H1 (cell line): ENCODE data around the gene HRH3. TPM values are rescaled to one million over a fixed set of nuclear protein-coding genes. Genes with fewer than 3 reads are reported as not detected.

ENCODE experiments used
- CTCF ChIA-PET: fragments of 300-600 bp; sonication (Branson Sonifier 250); formaldehyde crosslinking; loops from one replicate; lab custom pipeline; 2021; ENCODE audit not compliant: partially characterized antibody; lab: Charles Lee
- POLR2A ChIA-PET: fragments of 300-600 bp; sonication (Branson Sonifier 250); formaldehyde crosslinking; loops from one replicate; lab custom pipeline; 2021; ENCODE audit warnings: inconsistent platforms; ENCODE audit not compliant: partially characterized antibody; lab: Charles Lee
- DNase-seq, 2 experiments: peaks; one replicate each; pipeline versions ENCODE4 v3.0.0 to v3.0.0-alpha.2; 2010 to 2022; ENCODE audit warnings: low spot score in 2 of 2, low read depth in 1 of 2, mixed read lengths in 1 of 2
- FAIRE-seq: peaks from 2 replicates; lab custom pipeline; 2011; peaks lifted over from hg19 to GRCh38; lab: Jason Lieb, UNC
- H2AFZ ChIP-seq: 2 replicates; pipeline ENCODE4 v1.8.1; 2012; ENCODE audit warnings: low read length, inconsistent platforms
- H2AK5ac ChIP-seq: 2 replicates; pipeline ENCODE4 v1.6.1; 2013; ENCODE audit warnings: low read depth, low read length
- H2BK120ac ChIP-seq: replicated peaks from 2 replicates; pipeline ENCODE3; 2013; ENCODE audit warnings: low read depth, low read length, inconsistent platforms
- H2BK12ac ChIP-seq: 2 replicates; pipeline ENCODE4 v1.6.1; 2013; ENCODE audit warnings: low read depth, low read length
- H2BK15ac ChIP-seq: 2 replicates; pipeline ENCODE4 v1.6.1; 2013; ENCODE audit warnings: low read length
- H2BK20ac ChIP-seq: 2 replicates; pipeline ENCODE4 v1.6.1; 2013; ENCODE audit warnings: low read length
- H2BK5ac ChIP-seq: 2 replicates; pipeline ENCODE4 v1.6.1; 2013; ENCODE audit warnings: low read depth, low read length
- H3K14ac ChIP-seq: 2 replicates; pipeline ENCODE4 v1.6.1; 2013; ENCODE audit warnings: inconsistent platforms; ENCODE audit not compliant: insufficient read length
- H3K18ac ChIP-seq: 2 replicates; pipeline ENCODE4 v1.6.1; 2013; ENCODE audit warnings: low read length; ENCODE audit errors: extremely low read depth
- H3K23ac ChIP-seq: 2 replicates; pipeline ENCODE4 v1.6.1; 2013; ENCODE audit warnings: inconsistent platforms; ENCODE audit not compliant: insufficient read length
- H3K23me2 ChIP-seq: 2 replicates; pipeline ENCODE4 v1.6.1; 2013; ENCODE audit warnings: low read depth, low read length
- H3K27ac ChIP-seq: 2 replicates; pipeline ENCODE4 v1.6.1; 2011; ENCODE audit warnings: low read depth, low read length, inconsistent platforms
- H3K27me3 ChIP-seq, 4 experiments: replicated peaks in 1 of 4; 1 replicate in 1 of 4; 2 replicates in 3 of 4; pipeline versions ENCODE4 v1.6.1 to v1.8.1; 2011 to 2013; ENCODE audit warnings: low read length in 3 of 4, mild to moderate bottlenecking in 3 of 4, inconsistent platforms in 2 of 4, mixed read lengths in 2 of 4, moderate library complexity in 1 of 4; ENCODE audit not compliant: control insufficient read depth in 3 of 4, insufficient read depth in 3 of 4; ENCODE audit errors: extremely low read depth in 1 of 4
- H3K36me3 ChIP-seq, 4 experiments: 2 replicates each; pipeline versions ENCODE4 v1.6.1 to v1.8.1; 2011 to 2013; ENCODE audit warnings: mild to moderate bottlenecking in 4 of 4, low read length in 3 of 4, moderate library complexity in 2 of 4, control low read depth in 1 of 4, inconsistent platforms in 1 of 4; ENCODE audit not compliant: insufficient read depth in 4 of 4, control insufficient read depth in 2 of 4
- H3K4ac ChIP-seq: replicated peaks from 2 replicates; pipeline ENCODE3; 2013; ENCODE audit warnings: low read length, low read depth, mixed read lengths, inconsistent platforms; ENCODE audit not compliant: insufficient read length
- H3K4me1 ChIP-seq, 4 experiments: replicated peaks in 1 of 4; 1 replicate in 1 of 4; 2 replicates in 3 of 4; pipeline versions ENCODE4 v1.6.1 to v1.8.1; 2011 to 2013; ENCODE audit warnings: low read length in 3 of 4, inconsistent platforms in 2 of 4, mixed read lengths in 1 of 4; ENCODE audit not compliant: insufficient read depth in 4 of 4, control insufficient read depth in 3 of 4
- H3K4me2 ChIP-seq, 2 experiments: 2 replicates each; pipeline versions ENCODE4 v1.6.1 to v1.8.1; 2011 to 2013; ENCODE audit warnings: low read depth in 2 of 2, low read length in 2 of 2, control low read depth in 1 of 2, inconsistent platforms in 1 of 2, mild to moderate bottlenecking in 1 of 2; ENCODE audit not compliant: insufficient read depth in 1 of 2
- H3K4me3 ChIP-seq, 4 experiments: fragments of 200-600, 300-600 bp in 1 of 4; sonication (generic), shearing (Covaris generic), sonication (Bioruptor Twin) in 1 of 4; 2 replicates each; pipeline versions ENCODE4 v1.5.1 to v1.8.1; 2011 to 2016; ENCODE audit warnings: low read length in 4 of 4, low read depth in 3 of 4, control low read depth in 2 of 4, inconsistent platforms in 2 of 4, mild to moderate bottlenecking in 2 of 4, mixed read lengths in 1 of 4, moderate library complexity in 1 of 4; ENCODE audit not compliant: insufficient read depth in 2 of 4; ENCODE audit errors: extremely low read depth in 1 of 4
- H3K56ac ChIP-seq: replicated peaks from 2 replicates; pipeline ENCODE3; 2013; ENCODE audit warnings: low read depth, mild to moderate bottlenecking, mixed read lengths, low read length, inconsistent platforms; ENCODE audit not compliant: insufficient read length
- H3K79me1 ChIP-seq: 2 replicates; pipeline ENCODE4 v1.6.1; 2013; ENCODE audit warnings: low read depth, low read length, control low read depth
- H3K79me2 ChIP-seq, 2 experiments: 2 replicates each; pipeline versions ENCODE4 v1.6.1 to v1.8.1; 2012 to 2013; ENCODE audit warnings: low read length in 2 of 2, mild to moderate bottlenecking in 2 of 2, inconsistent platforms in 1 of 2; ENCODE audit not compliant: insufficient read depth in 2 of 2, control insufficient read depth in 1 of 2
- H3K9ac ChIP-seq, 4 experiments: replicated peaks in 1 of 4; 1 replicate in 1 of 4; 2 replicates in 3 of 4; pipeline versions ENCODE4 v1.6.1 to v1.8.1; 2011 to 2013; ENCODE audit warnings: low read depth in 3 of 4, low read length in 3 of 4, control low read depth in 2 of 4, mild to moderate bottlenecking in 2 of 4, moderate library complexity in 2 of 4, inconsistent platforms in 1 of 4; ENCODE audit errors: extremely low read depth in 1 of 4
- H3K9me3 ChIP-seq, 2 experiments: 2 replicates each; pipeline versions ENCODE4 v1.6.1 to v1.8.1; 2012 to 2013; ENCODE audit warnings: mild to moderate bottlenecking in 2 of 2, moderate library complexity in 2 of 2, control low read depth in 1 of 2, inconsistent platforms in 1 of 2, low read depth in 1 of 2, low read length in 1 of 2, mixed read lengths in 1 of 2; ENCODE audit not compliant: insufficient read depth in 2 of 2
- H4K20me1 ChIP-seq, 2 experiments: replicated peaks in 1 of 2; 2 replicates each; pipeline versions ENCODE3 to v1.8.1; 2011 to 2013; ENCODE audit warnings: inconsistent platforms in 2 of 2, low read length in 2 of 2, mild to moderate bottlenecking in 1 of 2; ENCODE audit not compliant: insufficient read depth in 2 of 2, control insufficient read depth in 1 of 2
- H4K5ac ChIP-seq: 2 replicates; pipeline ENCODE4 v1.6.1; 2013; ENCODE audit warnings: low read length, low read depth, mixed read lengths, inconsistent platforms; ENCODE audit not compliant: insufficient read length
- H4K8ac ChIP-seq: 2 replicates; pipeline ENCODE4 v1.8.0; 2013; ENCODE audit warnings: mild to moderate bottlenecking, moderate library complexity, low read length, inconsistent platforms; ENCODE audit not compliant: insufficient read depth; ENCODE audit errors: extremely low read depth
- H4K91ac ChIP-seq: replicated peaks from 2 replicates; pipeline ENCODE3; 2013; ENCODE audit warnings: low read length, mixed read lengths, inconsistent platforms; ENCODE audit not compliant: insufficient read length
- BCL11A ChIP-seq, 2 experiments: IDR thresholded peaks; one replicate each; pipeline ENCODE4 v1.6.1; 2011; ENCODE audit warnings: low read depth in 2 of 2, low read length in 2 of 2, mild to moderate bottlenecking in 2 of 2
- CBX8 ChIP-seq: fragments of 300-800, 300-1000 bp; sonication (generic); IDR thresholded peaks from 2 replicates; pipeline ENCODE4 v1.7.1; 2016; ENCODE audit warnings: low read depth, low read length, borderline replicate concordance
- CHD1 ChIP-seq: IDR thresholded peaks from 2 replicates; pipeline ENCODE4 v1.6.1; 2012; ENCODE audit warnings: low read depth, low read length, improper control_type of control experiment
- E2F6 ChIP-seq: IDR thresholded peaks from 2 replicates; pipeline ENCODE4 v1.6.1; 2012; ENCODE audit warnings: inconsistent platforms
- EZH2 ChIP-seq: fragments of 200-600 bp; sonication (generic); IDR thresholded peaks from 2 replicates; pipeline ENCODE4 v1.7.1; 2012; ENCODE audit warnings: low read depth, mild to moderate bottlenecking, moderate library complexity, low read length, inconsistent platforms; ENCODE audit not compliant: severe bottlenecking
- GABPA ChIP-seq: IDR thresholded peaks from 2 replicates; pipeline ENCODE4 v1.6.1; 2011; ENCODE audit warnings: mild to moderate bottlenecking, low read length, moderate library complexity, borderline replicate concordance; ENCODE audit not compliant: insufficient read depth
- HDAC2 ChIP-seq, 2 experiments: fragments of 300-600 bp in 1 of 2; sonication (generic) in 1 of 2; IDR thresholded peaks; 2 replicates each; pipeline ENCODE4 v1.6.1; 2011 to 2012; ENCODE audit warnings: low read depth in 2 of 2, low read length in 2 of 2, mild to moderate bottlenecking in 2 of 2, moderate library complexity in 2 of 2, borderline replicate concordance in 1 of 2, inconsistent platforms in 1 of 2
- KDM1A ChIP-seq: fragments of 200-600, 300-600 bp; sonication (generic); IDR thresholded peaks from 2 replicates; pipeline ENCODE4 v1.7.1; 2016; ENCODE audit warnings: mild to moderate bottlenecking, low read length, borderline replicate concordance
- POLR2A ChIP-seq, 2 experiments: IDR thresholded peaks; 1 replicate in 1 of 2; 2 replicates in 1 of 2; pipeline ENCODE4 v1.6.1; 2011; ENCODE audit warnings: low read depth in 2 of 2, low read length in 2 of 2, mild to moderate bottlenecking in 2 of 2; ENCODE audit errors: control extremely low read depth in 1 of 2
- POLR2AphosphoS5 ChIP-seq: IDR thresholded peaks from 2 replicates; pipeline ENCODE4 v1.6.1; 2011; ENCODE audit warnings: low read depth, low read length
- SUZ12 ChIP-seq: fragments of 200-600 bp; sonication (generic); IDR thresholded peaks from 2 replicates; pipeline ENCODE4 v1.6.1; 2012; ENCODE audit warnings: mild to moderate bottlenecking, inconsistent platforms, low read length, moderate library complexity, mixed read lengths
- TAF1 ChIP-seq: IDR thresholded peaks from 2 replicates; pipeline ENCODE4 v1.6.1; 2011; ENCODE audit warnings: mild to moderate bottlenecking, low read depth, low read length
- TAF7 ChIP-seq: optimal IDR thresholded peaks from 2 replicates; pipeline ENCODE3; 2011; ENCODE audit warnings: low read depth, mild to moderate bottlenecking, inconsistent platforms, low read length, moderate library complexity, borderline replicate concordance
- YY1 ChIP-seq: IDR thresholded peaks from 2 replicates; pipeline ENCODE4 v1.6.1; 2011; ENCODE audit warnings: low read depth, mild to moderate bottlenecking, low read length
- WGBS, 2 experiments: shearing (Covaris generic) in 1 of 2; methylation state at CpG; one replicate each; pipeline versions ENCODE4 v1.1.6 to v1.1.7; 2013 to 2015; ENCODE audit warnings: low lambda C conversion rate in 2 of 2, mixed read lengths in 2 of 2, inconsistent platforms in 1 of 2, low coverage in 1 of 2, missing lambda C conversion rate in 1 of 2; ENCODE audit not compliant: insufficient replicate concordance in 2 of 2, insufficient coverage in 1 of 2, insufficient read length in 1 of 2; ENCODE audit errors: extremely low coverage in 1 of 2, missing lambda C conversion rate in 1 of 2; 5-methylcytosine and 5-hydroxymethylcytosine counted together
- polyA plus RNA-seq, 7 experiments: library from polyadenylated mRNA; depleted of rRNA in 3 of 7; stranded (reverse) in 5 of 7; unstranded in 2 of 7; fragments of >200 nt in 5 of 7; fragments of 200-250 nt in 2 of 7; gene quantifications; 1 replicate in 5 of 7; 2 replicates in 1 of 7; 4 replicates in 1 of 7; pipeline versions ENCODE4 v1.2.1 to v1.2.3, GENCODE V29; 2011 to 2013; ENCODE audit warnings: missing spikeins in 2 of 7, mixed read lengths in 2 of 7
- total RNA-seq: library from RNA; stranded (reverse); fragmentation: NEBNext Ultra II Directional; extraction: Animal tissue kit (Norgen Biotek cat#: 25700); gene quantifications from 2 replicates; pipeline ENCODE4 v1.2.1, GENCODE V29; 2021

The HRH3 gene
- total and polyA plus RNA-seq, 2 of the 8 experiments (the other 6 are each of a cell fraction or from before 2014, with no cell fraction given), result 2.0 to 4.5 TPM

- no peak for FAIRE-seq
- H2AFZ ChIP-seq, result no peak overlapping the region
- no peak for DNase-seq
- no peak overlapping the region for H3K27ac ChIP-seq
- no peak overlapping the region for H3K18ac ChIP-seq
- no peaks in the 10 kb centered on the region for H3K4me1 ChIP-seq
- H2BK15ac ChIP-seq, result no peak overlapping the region
- H2BK12ac ChIP-seq, result no peak overlapping the region
- ChIA-PET CTCF (interaction anchor here (0.8 to 1.1 kb wide), 3 partner anchors 12 to 256 kb away, joined by 3 to 4 read pairs (median 3); no protein-coding TSS in a partner anchor), POLR2A (interaction anchor here (0.6 kb wide), 1 partner anchor 121 kb away, joined by 4 read pairs; no protein-coding TSS in a partner anchor)
- peaks cover 4 to 9% of the 10 kb centered on the region in 2 experiments for H4K20me1 ChIP-seq
- H3K23ac ChIP-seq, result no peak overlapping the region
- H2BK5ac ChIP-seq, result no peak overlapping the region
- no peak overlapping the region for H2BK20ac ChIP-seq
- H2BK120ac ChIP-seq, result no peak overlapping the region
- H3K9ac ChIP-seq, result no peak overlapping the region
- H3K36me3 ChIP-seq, result peaks cover 5 to 24% (median 15%) of the 10 kb centered on the region in 4 experiments; a peak in 6 of 8 replicates
- no peaks in the 10 kb centered on the region for H3K27me3 ChIP-seq
- H4K8ac ChIP-seq, result no peak overlapping the region
- no peak overlapping the region for H3K56ac ChIP-seq
- no peak overlapping the region for H3K4ac ChIP-seq
- no peak overlapping the region for H3K14ac ChIP-seq
- H3K79me1 ChIP-seq, result peaks cover 6% of the 10 kb centered on the region
- H4K91ac ChIP-seq, result no peak overlapping the region
- H3K79me2 ChIP-seq, result no peaks in the 10 kb centered on the region
- H3K23me2 ChIP-seq, result no peaks in the 10 kb centered on the region
- H4K5ac ChIP-seq, result no peak overlapping the region
- WGBS, 2 experiments, result 81% methylated on average over 10 of the region's 10 CpGs; no CpG with 5 or more reads in 1 of the 2 experiments
- H3K9me3 ChIP-seq, result peaks cover 0 to 2% of the 10 kb centered on the region in 2 experiments; a peak in 2 of 4 replicates
- H3K4me3 ChIP-seq, result no peak overlapping the region
- no peak overlapping the region for H2AK5ac ChIP-seq
- H3K4me2 ChIP-seq, result no peak overlapping the region
- TF ChIP-seq TAF7, result no peak
- no peak for TF ChIP-seq CHD1
- TF ChIP-seq TAF1, result no peak
- no peak for TF ChIP-seq HDAC2 (IDR thresholded peaks at IDR 0.05; ENCODE audit: borderline replicate concordance in 1 of 2, low read depth in 2 of 2, low read length in 2 of 2)
- TF ChIP-seq SUZ12, result no peak
- no peak for TF ChIP-seq EZH2
- no peak for TF ChIP-seq POLR2AphosphoS5
- no peak for TF ChIP-seq KDM1A
- TF ChIP-seq GABPA, result no peak
- no peak for TF ChIP-seq YY1
- TF ChIP-seq POLR2A (IDR thresholded peaks at IDR 0.05; ENCODE audit: control extremely low read depth in 1 of 2, low read depth in 2 of 2, low read length in 2 of 2), result no peak
- no peak for TF ChIP-seq E2F6
- TF ChIP-seq CBX8, result no peak
- TF ChIP-seq BCL11A (IDR thresholded peaks at IDR 0.05; ENCODE audit: low read depth in 2 of 2, low read length in 2 of 2), result no peak
Measured at GRCh38 chr20:62267543-62267942, 47.5 kb upstream of the HRH3 start.
